Ureter (tissue), 1 donor: Measurements from ENCODE around the gene ATAD3C. TPM values are rescaled to one million over a fixed set of nuclear protein-coding genes. Genes with fewer than 3 reads are reported as not detected.
A peak's percentile ranks its signal among the peaks of the same experiment; 100 is the strongest.
"Not testable (repeated sequence)": the region's sequence is repeated elsewhere in the genome, so short reads cannot be mapped to it uniquely, and the experiment has no call there.

ENCODE experiments used
- DNase-seq: peaks from one replicate; pipeline ENCODE4 v3.0.0-alpha.2; 2020; ENCODE audit warnings: low spot score
- total RNA-seq: library from RNA; stranded (reverse); gene quantifications from one replicate; pipeline ENCODE4 v1.2.4, GENCODE V29; 2023
- donor health status: DM: yes; HTN: yes; CAD: no.

The ATAD3C gene
- total RNA-seq, 1 donor from 2014 or later: 8.0 TPM

GRCh38 chr1:1442069-1442770, 7.3 kb upstream of the ATAD3C start:
- DNase-seq: no peak

GRCh38 chr1:1446631-1447030, 2.9 kb upstream of the ATAD3C start:
- not testable (repeated sequence) for DNase-seq

- not testable (repeated sequence) for DNase-seq
Measured at GRCh38 chr1:1450616-1451015, 1.1 kb downstream of the ATAD3C start.

- DNase-seq: no peak
Measured at GRCh38 chr1:1451696-1452364, 2.3 kb downstream of the ATAD3C start.

GRCh38 chr1:1452365-1452739, 2.9 kb downstream of the ATAD3C start:
- not testable (repeated sequence) for DNase-seq

GRCh38 chr1:1452882-1453281, 3.4 kb downstream of the ATAD3C start:
- DNase-seq: no peak

GRCh38 chr1:1454286-1455056, 5.0 kb downstream of the ATAD3C start:
- not testable (repeated sequence) for DNase-seq

GRCh38 chr1:1455366-1455884, 5.9 kb downstream of the ATAD3C start:
- no peak for DNase-seq

- DNase-seq: not testable (repeated sequence)
Measured at GRCh38 chr1:1455934-1456333, 6.4 kb downstream of the ATAD3C start.

GRCh38 chr1:1456683-1457255, 7.3 kb downstream of the ATAD3C start:
- not testable (repeated sequence) for DNase-seq

- not testable (repeated sequence) for DNase-seq
Measured at GRCh38 chr1:1459156-1459555, 9.7 kb downstream of the ATAD3C start.

GRCh38 chr1:1459711-1460110, 10.2 kb downstream of the ATAD3C start:
- DNase-seq: not testable (repeated sequence)

GRCh38 chr1:1460540-1461130, 11.1 kb downstream of the ATAD3C start:
- DNase-seq: no peak

GRCh38 chr1:1461721-1462317, 12.3 kb downstream of the ATAD3C start:
- DNase-seq: no peak

- peak; percentile 80 for DNase-seq
Measured at GRCh38 chr1:1462318-1462966, 13.0 kb downstream of the ATAD3C start.

GRCh38 chr1:1463312-1463711, 13.8 kb downstream of the ATAD3C start:
- DNase-seq: no peak

- DNase-seq: not testable (repeated sequence)
Measured at GRCh38 chr1:1468196-1468985, 18.9 kb downstream of the ATAD3C start.

- DNase-seq: no peak
Measured at GRCh38 chr1:1470626-1471388, 21.3 kb downstream of the ATAD3C start.
